Fibroblast of pulmonary artery (primary cell): Measurements from ENCODE around the gene WASF2.
A peak's percentile ranks its signal among the peaks of the same experiment; 100 is the strongest.

Experiments
- DNase-seq: peaks from one replicate; pipeline ENCODE4 v3.0.0-alpha.2; 2010; ENCODE audit warnings: low read depth
- H3K4me3 ChIP-seq: replicated peaks from 2 replicates; pipeline ENCODE4 v1.5.1; 2011; ENCODE audit warnings: low read depth, mild to moderate bottlenecking, control low read depth, low read length, moderate library complexity
- CTCF ChIP-seq: IDR thresholded peaks from 2 replicates; pipeline ENCODE4 v1.5.1; 2011; ENCODE audit warnings: mild to moderate bottlenecking, control low read depth, low read length, inconsistent platforms; ENCODE audit errors: missing control alignments

Gene WASF2

GRCh38 chr1:27403931-27404330, 86.0 kb downstream of the WASF2 start:
- no peak for DNase-seq
- TF ChIP-seq CTCF = no peak
- no peak overlapping the region for H3K4me3 ChIP-seq

- H3K4me3 ChIP-seq = no peak overlapping the region
- TF ChIP-seq CTCF = peak; percentile 33
These were observed 86.8 kb downstream of the WASF2 start for GRCh38 chr1:27403065-27403726.

DNA sequence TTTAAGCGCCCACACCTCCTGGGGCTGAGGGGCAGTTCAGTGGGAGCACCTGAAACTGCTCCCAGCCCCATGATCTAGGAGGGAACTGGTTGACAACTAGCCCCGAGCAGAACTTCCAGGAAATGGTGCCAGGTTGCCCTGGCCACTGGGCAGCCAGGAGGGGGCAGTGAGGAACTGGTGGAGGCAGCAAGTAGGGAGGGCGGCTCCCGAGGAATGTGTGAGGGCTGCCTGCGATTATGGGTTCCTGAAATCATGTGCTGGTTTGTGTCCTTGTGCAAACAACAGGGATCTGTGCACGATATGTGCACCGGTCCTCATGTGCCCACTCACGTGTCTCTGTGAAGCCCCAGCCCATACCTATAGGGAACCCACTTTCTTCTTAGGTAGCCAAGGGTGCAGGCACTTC, 87.6 kb downstream of the WASF2 start:
- peak; percentile 61 for TF ChIP-seq CTCF
- DNase-seq = peak; percentile 75
- H3K4me3 ChIP-seq = no peak overlapping the region

More at GRCh38 chr1:27403065-27403726, 86.8 kb downstream of the WASF2 start:
- peak; percentile 53 for DNase-seq

- no peak for TF ChIP-seq CTCF
- no peak overlapping the region for H3K4me3 ChIP-seq
- DNase-seq = no peak
These were observed 89.0 kb downstream of the WASF2 start for GRCh38 chr1:27400963-27401341.

DNA sequence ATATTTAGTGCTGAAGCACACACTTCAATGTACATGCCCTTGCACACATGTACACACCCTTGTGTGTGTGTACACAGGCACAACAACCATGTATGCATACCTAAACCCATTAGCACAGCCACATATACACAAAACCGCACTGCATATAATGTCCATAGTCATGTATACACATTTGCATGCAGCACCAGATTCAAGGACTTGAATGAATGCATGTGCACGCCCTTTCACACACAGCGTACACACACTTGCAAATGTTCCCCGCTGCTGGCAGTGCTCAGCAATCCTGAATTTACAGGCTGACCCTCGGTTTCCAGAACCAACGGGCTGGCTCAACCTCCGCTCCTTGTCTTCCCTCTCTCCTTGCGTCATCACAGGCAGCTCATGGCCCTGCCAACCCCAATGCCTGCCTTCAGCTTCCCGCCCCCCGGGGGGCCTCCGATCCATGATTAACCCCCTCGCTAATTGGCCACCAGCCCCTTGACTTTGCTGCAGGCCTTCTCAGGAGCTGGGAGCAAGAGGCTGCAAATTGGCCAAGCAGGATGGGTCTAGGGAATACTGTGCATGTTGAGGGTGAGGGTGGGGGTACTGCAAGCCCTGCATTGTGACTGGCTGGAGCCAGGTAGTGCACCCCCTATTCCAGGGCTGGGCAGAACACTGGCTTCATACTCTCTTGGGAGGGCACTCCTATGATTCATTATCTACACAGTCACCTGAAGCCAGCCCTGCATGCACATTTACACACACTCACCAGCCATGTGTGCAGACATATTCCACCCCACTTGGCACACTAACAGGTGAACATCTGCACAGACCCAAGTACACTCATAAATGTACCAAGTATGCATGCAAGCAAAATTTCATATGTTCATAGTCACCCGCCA, 89.6 kb downstream of the WASF2 start:
- H3K4me3 ChIP-seq = no peak overlapping the region
- DNase-seq = no peak
- TF ChIP-seq CTCF = no peak

GRCh38 chr1:27399251-27400025, 90.5 kb downstream of the WASF2 start:
- H3K4me3 ChIP-seq = no peak overlapping the region
- TF ChIP-seq CTCF = no peak
- no peak for DNase-seq
